K562 (cell line): Measurements from ENCODE around the gene RPL9. TPM values are rescaled to one million over a fixed set of nuclear protein-coding genes. Genes with fewer than 3 reads are reported as not detected.

ENCODE experiments used
- ATAC-seq: fragments of 200-7000 bp; cut with Tn5 transposase; 3 replicates; pipeline ENCODE4 v1.9.1; 2020; ENCODE audit warnings: moderate library complexity
- BruUV-seq: library from RNA; stranded (reverse); fragments of 400-500 nt; replicated peaks from 2 replicates; lab custom pipeline; 2021; lab: Mats Ljungman, UMichigan
- CTCF ChIA-PET: fragments of 300-600 bp; formaldehyde crosslinking; extraction: SDS; loops from one replicate; lab custom pipeline; 2021; ENCODE audit warnings: low intra/inter-chr PET ratio; lab: Yijun Ruan, JAX
- POLR2A ChIA-PET: fragments of 300-600, 350-650 bp; sonication (Branson Sonifier 250); formaldehyde crosslinking; extraction: SDS; loops from one replicate; lab custom pipeline; 2021; ENCODE audit warnings: antibody characterized with exemption, inconsistent platforms; lab: Yijun Ruan, JAX
- DNase-seq, 4 experiments: peaks; one replicate each; pipeline versions ENCODE4 v3.0.0 to v3.0.0-alpha.2; 2011 to 2018; ENCODE audit warnings: low spot score in 3 of 4, mixed read lengths in 3 of 4; ENCODE audit errors: extremely low read depth in 1 of 4
- FAIRE-seq: peaks from 2 replicates; lab custom pipeline; 2011; peaks lifted over from hg19 to GRCh38; lab: Jason Lieb, UNC
- H2AFZ ChIP-seq: 2 replicates; pipeline ENCODE4 v1.6.0; 2011; ENCODE audit warnings: low read depth, low read length, control low read depth, inconsistent platforms
- H3K27ac ChIP-seq: fragments of 200-600 bp; 3 replicates; pipeline ENCODE4 v1.8.0; 2011; ENCODE audit warnings: low read depth, mild to moderate bottlenecking, control low read depth, inconsistent platforms, low read length, moderate library complexity, mixed read lengths; ENCODE audit errors: extremely low read depth
- H3K27me3 ChIP-seq, 2 experiments: fragments of 300-600 bp in 1 of 2; 2 replicates in 1 of 2; 3 replicates in 1 of 2; pipeline versions ENCODE4 v1.6.0 to v1.8.0; 2011; ENCODE audit warnings: inconsistent platforms in 2 of 2, low read length in 2 of 2, mild to moderate bottlenecking in 1 of 2, mixed read lengths in 1 of 2, moderate library complexity in 1 of 2; ENCODE audit not compliant: control insufficient read depth in 2 of 2, insufficient read depth in 2 of 2
- H3K36me3 ChIP-seq: fragments of 300-600 bp; 3 replicates; pipeline ENCODE4 v1.8.0; 2011; ENCODE audit warnings: mild to moderate bottlenecking, low read length, inconsistent platforms; ENCODE audit not compliant: control insufficient read depth, insufficient read depth
- H3K4me1 ChIP-seq, 2 experiments: fragments of 200-600 bp in 1 of 2; replicated peaks in 1 of 2; 2 replicates in 1 of 2; 3 replicates in 1 of 2; pipeline versions ENCODE4 v1.5.1 to v1.8.0; 2011; ENCODE audit warnings: inconsistent platforms in 2 of 2, low read length in 2 of 2, mild to moderate bottlenecking in 1 of 2, mixed read lengths in 1 of 2, moderate library complexity in 1 of 2; ENCODE audit not compliant: control insufficient read depth in 2 of 2, insufficient read depth in 2 of 2
- H3K4me2 ChIP-seq: 2 replicates; pipeline ENCODE4 v1.6.1; 2011; ENCODE audit warnings: low read length, control low read depth, inconsistent platforms, mixed read lengths; ENCODE audit not compliant: insufficient read depth
- H3K4me3 ChIP-seq: fragments of 200-600 bp; sonication (generic), shearing (Covaris generic); 2 replicates; pipeline ENCODE4 v1.5.1; 2016; ENCODE audit warnings: control low read depth, inconsistent platforms
- H3K79me2 ChIP-seq: fragments of 200-600 bp; 3 replicates; pipeline ENCODE4 v1.8.0; 2011; ENCODE audit warnings: low read length, inconsistent platforms; ENCODE audit not compliant: control insufficient read depth, insufficient read depth
- H3K9ac ChIP-seq, 2 experiments: 2 replicates each; pipeline versions ENCODE4 v1.6.0 to v1.6.1; 2011; ENCODE audit warnings: low read depth in 2 of 2, low read length in 2 of 2, control low read depth in 1 of 2, inconsistent platforms in 1 of 2, mild to moderate bottlenecking in 1 of 2, mixed read lengths in 1 of 2; ENCODE audit not compliant: insufficient read depth in 1 of 2
- H3K9me1 ChIP-seq: one replicate; pipeline ENCODE4 v1.6.0; 2011; ENCODE audit warnings: inconsistent platforms, mild to moderate bottlenecking, low read length, moderate library complexity; ENCODE audit not compliant: control insufficient read depth, insufficient read depth
- H3K9me3 ChIP-seq: replicated peaks from 2 replicates; pipeline ENCODE4 v1.5.1; 2011; ENCODE audit warnings: low read depth, low read length, inconsistent platforms; ENCODE audit not compliant: control insufficient read depth, insufficient read depth
- H4K20me1 ChIP-seq: replicated peaks from 2 replicates; pipeline ENCODE4 v1.6.1; 2011; ENCODE audit warnings: low read length, inconsistent platforms, mixed read lengths; ENCODE audit not compliant: control insufficient read depth, insufficient read depth
- ARHGAP35 ChIP-seq: fragments of 450-650 bp; IDR thresholded peaks from 2 replicates; pipeline ENCODE4 v1.6.1; 2018; ENCODE audit not compliant: partially characterized antibody
- PHTF2 ChIP-seq: fragments of 250-450 bp; sonication (Bioruptor Pico); IDR thresholded peaks from 2 replicates; pipeline ENCODE4 v1.5.0; 2021; ENCODE audit warnings: mild to moderate bottlenecking
- SAP30 ChIP-seq: fragments of 200-600 bp; sonication (generic); IDR thresholded peaks from 2 replicates; pipeline ENCODE4 v1.6.1; 2012; ENCODE audit warnings: borderline replicate concordance, low read depth, mild to moderate bottlenecking, moderate library complexity, low read length, control low read depth, inconsistent platforms; ENCODE audit not compliant: insufficient read depth, poor library complexity, severe bottlenecking
- SPI1 ChIP-seq: IDR thresholded peaks from 2 replicates; pipeline ENCODE4 v1.6.1; 2011; ENCODE audit warnings: low read depth, low read length, control low read depth, borderline replicate concordance
- XRCC4 ChIP-seq: IDR thresholded peaks from one replicate; pipeline ENCODE4 v1.6.1; 2011; ENCODE audit not compliant: insufficient read depth, insufficient read length; ENCODE audit errors: extremely low read depth
- ZFX ChIP-seq: sonication (generic); formaldehyde crosslinking; IDR thresholded peaks from 2 replicates; pipeline ENCODE4 v1.8.0; 2022; ENCODE audit warnings: mild to moderate bottlenecking, missing genetic modification reagents, moderate library complexity
- ZNF57 ChIP-seq: fragments of 450-650 bp; formaldehyde crosslinking; IDR thresholded peaks from 2 replicates; pipeline ENCODE4 v1.4.0; 2020; ENCODE audit warnings: mild to moderate bottlenecking, moderate library complexity
- ZSCAN29 ChIP-seq: fragments of 450-650 bp; IDR thresholded peaks from 2 replicates; pipeline ENCODE4 v1.6.1; 2017
- WGBS: fragments of 100-300 bp; shearing (Covaris generic); methylation state at CpG from one replicate; pipeline ENCODE4 v1.1.6; 2016; ENCODE audit warnings: low coverage, mixed read lengths; ENCODE audit not compliant: insufficient coverage; ENCODE audit errors: missing lambda C conversion rate; 5-methylcytosine and 5-hydroxymethylcytosine counted together
- in situ Hi-C: fragments of 300-500 bp; cut with MboI; formaldehyde crosslinking; loops from 4 replicates; pipeline ENCODE4 v1.15.0; 2018; ENCODE audit warnings: inconsistent platforms, mixed read lengths
- intact Hi-C: fragments of 100-400 bp; cut with micrococcal nuclease; formaldehyde crosslinking; loops from 2 replicates; pipeline ENCODE4 v1.14.2; 2022
- polyA plus RNA-seq, 8 experiments: library from polyadenylated mRNA; depleted of rRNA in 4 of 8; stranded (reverse) in 5 of 8; unstranded in 3 of 8; fragments of >200 nt; fragmentation: Nextera tagmentation in 2 of 8; fragmentation: Illumina TruSeq in 1 of 8; extraction: Ambion mirVana in 2 of 8; extraction: Trizol in 1 of 8; gene quantifications; 2 replicates each; pipeline versions ENCODE4 v1.2.1 to v1.2.3, GENCODE V29; 2011 to 2014; ENCODE audit warnings: inconsistent platforms in 1 of 8, missing spikeins in 1 of 8
- total RNA-seq, 7 experiments: library from RNA; depleted of rRNA in 6 of 7; stranded (reverse); fragments of >200 nt in 6 of 7; fragmentation: Illumina TruSeq in 2 of 7; extraction: Trizol in 2 of 7; gene quantifications; 2 replicates each; pipeline versions ENCODE4 v1.2.1 to v1.2.3, GENCODE V29; 2011 to 2021; ENCODE audit warnings: low replicate concordance in 1 of 7

RPL9 gene
- total and polyA plus RNA-seq, 9 of the 15 experiments (the other 6 are each of a cell fraction or from before 2014, with no cell fraction given) = 1,925 to 5,178 (median 3,033) TPM

- Histone ChIP-seq H3K9ac (no peak overlapping the region), H3K27me3 (no peaks in the 10 kb centered on the region), H3K4me3 (no peak overlapping the region), H3K4me2 (no peak overlapping the region), H3K27ac (no peak overlapping the region), H3K9me3 (peaks cover 2% of the 10 kb centered on the region; the same call in 1 of the 2 replicates), H3K36me3 (peaks cover 13% of the 10 kb centered on the region; the same call in 2 of the 3 replicates), H2AFZ (0 out of 2 replicates have a peak overlapping the region, but pooled peaks have one; percentile 23), H3K9me1 (no peaks in the 10 kb centered on the region), H3K79me2 (no peaks in the 10 kb centered on the region), H3K4me1 (peaks cover 0 to 3% of the 10 kb centered on the region in 2 experiments; a peak in 2 of 5 replicates), H4K20me1 (no peaks in the 10 kb centered on the region)
- TF ChIP-seq SPI1 (0 out of 2 replicates have a peak, but pooled peaks have one; percentile 11), ZSCAN29 (no peak), ZNF57 (CRISPR knock-in tag) (no peak)
- intact Hi-C loops = no loop called here
- no TSS peak for BruUV-seq
- ChIA-PET CTCF (no interaction called here), POLR2A (interaction anchor here (0.7 to 1.1 kb wide), 2 partner anchors 22 to 126 kb away, joined by 3 read pairs; partner anchors contain the start of genes LIAS and RPL9)
- in situ Hi-C loops = no loop called here
- DNase-seq (no peak), FAIRE-seq (no peak), ATAC-seq (no peak)
- 75% methylated on average over 18 of the region's 21 CpGs for WGBS
These were observed 22.4 kb upstream of the RPL9 start for GRCh38 chr4:39480902-39481695.

- H3K4me3 ChIP-seq = no peak overlapping the region
- H3K9me1 ChIP-seq = no peaks in the 10 kb centered on the region
- 96% methylated on average over 19 of the region's 27 CpGs for WGBS
- DNase-seq (no peak), FAIRE-seq (no peak), ATAC-seq (no peak)
- CTCF ChIA-PET = no interaction called here
- H3K9ac ChIP-seq = no peak overlapping the region
- H3K79me2 ChIP-seq = no peaks in the 10 kb centered on the region
- no peak overlapping the region for H2AFZ ChIP-seq
- H4K20me1 ChIP-seq = no peaks in the 10 kb centered on the region
- H3K9me3 ChIP-seq = peaks cover 2% of the 10 kb centered on the region; the same call in 1 of the 2 replicates
- intact Hi-C loops = no loop called here
- H3K4me2 ChIP-seq = no peak overlapping the region
- peaks cover 0 to 3% of the 10 kb centered on the region in 2 experiments; a peak in 2 of 5 replicates for H3K4me1 ChIP-seq
- BruUV-seq = no TSS peak
- POLR2A ChIA-PET = interaction anchor here (1.1 kb wide), 1 partner anchor 127 kb away, joined by 3 read pairs; no protein-coding TSS in a partner anchor
- H3K27me3 ChIP-seq = no peaks in the 10 kb centered on the region
- TF ChIP-seq ARHGAP35 = no peak
- TF ChIP-seq PHTF2 (CRISPR knock-in tag) = no peak
- no peak for TF ChIP-seq SAP30
- no peak for TF ChIP-seq XRCC4
- no peak for TF ChIP-seq ZFX (CRISPR knock-in tag)
- TF ChIP-seq, all 486 proteins: peak for 0
- in situ Hi-C loops = no loop called here
- H3K27ac ChIP-seq = no peak overlapping the region
- H3K36me3 ChIP-seq = peaks cover 19% of the 10 kb centered on the region; the same call in 2 of the 3 replicates
These were observed 21.5 kb upstream of the RPL9 start for GRCh38 chr4:39480251-39480650.
